Fibroblast of skin of left quadriceps (primary cell): ENCODE data around the gene LYPD6.

Experiments
- DNase-seq, 2 experiments: peaks; one replicate each; pipeline ENCODE4 v3.0.0-alpha.2; 2013; ENCODE audit warnings: low read depth in 2 of 2

The LYPD6 gene

DNA sequence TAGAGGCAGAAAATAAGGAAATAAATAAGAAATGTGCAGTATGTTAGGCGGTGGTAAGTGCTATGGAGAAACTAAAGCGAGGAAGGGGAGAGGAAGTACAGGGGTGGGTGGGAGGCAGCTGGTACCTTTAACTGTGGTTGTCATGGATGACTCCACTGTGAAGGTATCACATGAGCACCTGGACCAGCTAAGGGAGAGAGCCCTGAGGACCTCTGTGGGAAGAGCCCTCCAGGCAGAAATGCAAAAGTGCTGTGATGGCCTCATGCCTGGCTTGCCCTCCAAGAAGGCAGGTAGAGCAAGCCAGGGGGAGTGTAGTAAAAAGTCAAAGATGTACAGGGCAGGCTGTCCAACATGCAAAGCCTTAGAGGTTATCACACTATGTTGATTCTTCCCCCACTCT is 17.9 kb downstream of the LYPD6 start:
- no peak for DNase-seq

DNA sequence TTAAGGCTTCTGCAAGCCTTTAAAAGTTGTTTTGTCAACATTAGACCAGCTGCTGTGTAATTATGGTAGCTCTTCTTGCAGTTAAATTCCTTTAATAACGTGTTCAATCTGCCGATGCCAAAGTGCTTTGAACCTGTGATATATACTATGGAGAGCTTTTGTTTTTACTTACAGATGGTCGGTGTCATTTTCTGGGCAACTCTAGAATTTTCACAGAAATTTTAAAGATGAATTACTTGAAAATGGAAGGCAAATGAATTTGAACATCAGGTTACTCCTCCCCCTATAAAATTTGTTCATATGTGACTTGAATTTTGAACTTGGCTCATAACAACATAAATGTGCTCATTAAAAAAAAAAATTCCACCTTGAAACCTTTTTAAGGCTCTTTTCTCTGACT is 23.0 kb downstream of the LYPD6 start:
- no peak for DNase-seq

DNA sequence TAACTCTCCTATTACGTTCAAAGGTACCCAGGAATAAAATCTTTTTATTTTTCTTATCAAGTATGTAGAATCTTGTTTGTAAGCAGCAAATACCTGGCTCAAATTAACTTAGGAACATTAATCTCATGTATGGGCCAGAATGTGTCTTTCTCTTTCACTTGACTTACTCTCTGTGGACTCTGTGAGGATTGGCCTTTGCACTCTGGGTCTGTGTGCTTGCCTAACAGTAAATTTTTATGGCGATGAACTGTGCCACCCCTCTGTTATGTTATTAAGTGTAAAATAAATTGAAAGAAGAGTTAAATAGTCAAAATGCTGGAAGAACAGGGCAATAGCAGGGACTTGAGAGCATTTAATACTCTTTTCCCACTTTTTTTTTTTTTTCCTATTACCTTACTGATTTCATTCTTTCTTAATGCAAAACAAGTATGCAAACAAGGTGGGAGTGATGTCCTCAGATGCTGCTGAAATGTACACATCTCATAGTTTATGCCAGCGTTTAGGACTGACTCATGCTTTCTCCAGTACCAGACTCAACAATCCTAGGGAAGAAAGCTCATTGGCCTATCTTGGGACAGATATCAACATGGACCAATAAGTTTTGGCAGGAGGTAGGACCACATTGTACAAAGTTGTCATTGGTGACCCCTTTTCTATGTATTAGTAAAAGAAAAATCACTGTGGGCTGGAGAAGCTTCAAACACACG is 25.5 kb downstream of the LYPD6 start:
- no peak for DNase-seq

DNA sequence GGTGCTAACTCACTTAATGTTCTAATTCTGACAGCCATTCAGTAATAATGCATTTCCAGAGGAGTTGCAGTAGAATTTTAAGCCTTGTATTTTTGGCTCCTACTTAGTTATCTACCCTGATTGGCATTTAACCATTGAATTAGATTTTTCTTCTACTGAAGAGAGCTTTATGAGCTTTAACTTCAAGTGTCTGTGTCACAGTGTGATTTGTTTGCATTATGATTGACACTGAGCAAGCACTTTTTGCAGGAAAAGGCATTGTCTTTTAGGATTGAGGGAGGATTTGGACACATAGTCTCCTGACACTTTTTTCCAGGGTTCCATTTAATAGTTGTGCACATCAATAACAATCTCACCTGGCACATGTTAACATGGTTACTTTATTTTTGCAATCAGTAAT is 26.7 kb downstream of the LYPD6 start:
- DNase-seq: no peak

DNA sequence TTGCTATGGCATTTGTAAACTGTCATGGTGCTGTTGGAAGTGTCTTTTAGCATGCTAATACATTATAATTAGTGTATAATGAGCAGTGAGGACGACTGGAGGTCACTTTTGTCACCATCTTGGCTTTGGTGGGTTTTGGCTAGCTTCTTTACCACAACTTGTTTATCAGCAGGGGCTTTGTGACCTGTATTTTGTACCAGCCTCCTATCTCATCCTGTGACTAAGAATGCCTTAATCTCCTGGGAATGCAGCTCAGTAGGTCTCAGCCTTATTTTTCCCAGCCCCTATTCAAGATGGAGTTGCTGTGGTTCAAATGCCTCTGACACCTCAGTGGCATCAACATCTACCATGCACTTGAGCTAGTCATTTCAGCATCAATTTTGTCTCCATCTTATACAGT is 29.7 kb downstream of the LYPD6 start:
- DNase-seq: no peak

DNA sequence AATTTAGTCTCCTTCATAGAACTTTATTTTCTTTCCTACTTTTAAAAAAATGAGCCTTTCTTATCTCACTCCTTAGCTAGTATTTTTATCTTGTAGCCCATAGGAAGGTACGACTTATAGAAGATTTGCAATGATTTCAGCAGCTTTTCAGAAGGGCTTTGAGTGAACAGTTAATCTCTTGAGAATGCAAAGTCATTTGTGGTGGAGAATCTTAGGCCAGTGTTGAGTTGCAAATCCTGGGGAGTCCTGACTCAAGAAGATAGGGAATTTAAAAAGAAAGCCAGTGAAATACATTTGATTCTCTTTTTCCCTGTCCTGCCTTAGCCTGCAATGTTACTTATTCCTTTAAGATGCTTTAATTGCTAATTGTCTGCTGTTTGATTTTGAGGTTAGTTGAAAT is 33.6 kb downstream of the LYPD6 start:
- DNase-seq: peak; percentile 22 to 45

DNA sequence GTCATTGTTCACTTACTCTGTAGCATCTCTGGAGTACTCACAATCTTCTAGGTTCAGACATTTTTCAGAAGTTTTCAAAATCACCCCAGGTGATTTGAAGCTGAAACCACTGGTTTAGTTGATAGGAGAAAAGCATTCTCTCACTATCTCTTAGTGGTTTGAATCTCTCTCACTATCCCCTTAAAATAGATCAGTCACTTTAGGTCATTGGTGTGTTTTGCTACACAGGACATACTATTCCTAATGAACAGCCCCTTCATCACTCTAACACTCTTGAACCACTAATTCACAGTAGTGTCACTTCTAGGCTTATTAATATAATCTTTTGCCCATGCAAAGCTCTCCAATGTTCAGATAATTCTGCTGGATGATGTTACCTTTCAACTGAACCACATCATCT is 34.5 kb downstream of the LYPD6 start:
- no peak for DNase-seq

DNA sequence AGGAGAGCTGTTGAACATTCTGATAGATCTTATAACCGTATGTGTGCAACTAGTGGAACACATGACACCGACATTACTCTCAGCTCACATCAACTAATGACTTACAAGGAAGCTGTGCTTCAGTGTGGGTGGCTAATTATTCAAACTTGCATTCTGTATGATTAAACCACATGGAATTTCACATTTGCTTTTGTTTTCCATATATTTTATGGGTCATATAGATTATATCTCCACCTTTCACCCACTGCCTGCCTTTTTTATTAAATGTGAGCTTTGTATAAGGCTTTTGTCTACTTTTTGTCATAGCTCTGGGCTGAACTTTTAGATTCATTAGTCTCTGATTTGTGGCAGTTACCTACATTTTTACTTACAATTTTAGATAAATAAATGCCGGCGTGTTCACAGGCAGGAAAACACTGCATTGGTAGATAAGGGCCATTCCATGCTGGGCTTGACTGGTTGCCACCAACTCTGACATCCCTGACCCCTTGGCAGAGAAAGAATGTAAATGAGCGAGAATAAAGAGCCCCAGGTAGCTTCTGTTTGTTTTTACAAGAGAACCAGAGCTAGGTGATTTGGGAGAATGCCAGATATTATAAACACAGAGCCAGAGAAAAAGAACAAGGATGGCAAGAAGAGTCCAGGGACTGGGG is 35.7 kb downstream of the LYPD6 start:
- DNase-seq: peak; percentile 66 to 69

DNA sequence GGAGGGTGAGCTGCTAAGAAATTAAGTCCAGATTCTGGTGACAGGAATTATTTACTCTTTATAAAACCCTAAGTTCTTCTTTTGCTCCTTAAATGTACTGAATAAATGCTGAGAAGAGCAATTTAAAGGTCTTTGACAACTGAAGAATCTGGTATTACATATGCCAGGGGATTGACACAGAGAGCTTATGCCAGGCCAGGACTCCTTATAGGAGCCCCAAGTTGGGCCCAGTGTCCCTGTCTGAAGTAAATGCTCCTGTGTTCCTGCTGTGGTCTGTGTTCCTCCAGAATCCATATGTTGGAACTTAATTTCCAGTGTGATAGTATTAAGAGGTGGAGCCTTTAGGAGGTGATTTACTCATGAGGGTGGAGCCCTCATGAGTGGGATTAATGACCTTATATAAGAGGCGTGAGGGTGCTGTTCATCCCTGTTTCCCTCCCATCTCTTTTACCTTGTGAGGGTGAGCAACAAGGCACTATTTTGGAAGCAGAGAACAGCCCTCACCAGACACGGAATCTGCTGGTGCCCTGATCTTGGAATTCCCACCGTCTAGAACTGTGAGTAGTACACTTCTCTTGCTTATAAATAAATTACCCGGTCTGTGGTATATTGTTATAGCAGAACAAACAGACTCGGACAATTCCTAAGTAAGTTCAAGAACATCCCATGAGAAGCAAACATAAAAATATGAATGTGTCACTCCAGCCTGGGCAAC is 39.8 kb downstream of the LYPD6 start:
- no peak for DNase-seq

DNA sequence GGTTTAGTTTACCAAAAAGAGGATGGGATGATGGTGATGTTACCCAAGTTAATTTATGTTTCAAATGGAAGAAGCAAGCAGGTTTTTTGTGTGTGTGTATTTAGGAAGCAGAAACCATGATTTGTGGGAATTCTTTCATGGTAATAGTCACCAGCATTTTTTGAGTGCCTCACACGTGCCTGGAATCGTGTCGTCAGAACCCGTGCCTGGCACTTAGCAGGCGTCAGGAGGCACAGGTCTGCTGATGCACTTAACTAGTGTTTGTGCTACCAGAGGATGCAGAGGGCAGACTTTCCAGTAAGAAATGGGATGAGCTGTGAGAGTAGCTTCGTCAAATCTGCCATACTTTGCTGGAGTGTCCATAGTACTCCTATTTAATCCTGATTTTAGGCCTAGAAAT is 41.1 kb downstream of the LYPD6 start:
- no peak for DNase-seq

DNA sequence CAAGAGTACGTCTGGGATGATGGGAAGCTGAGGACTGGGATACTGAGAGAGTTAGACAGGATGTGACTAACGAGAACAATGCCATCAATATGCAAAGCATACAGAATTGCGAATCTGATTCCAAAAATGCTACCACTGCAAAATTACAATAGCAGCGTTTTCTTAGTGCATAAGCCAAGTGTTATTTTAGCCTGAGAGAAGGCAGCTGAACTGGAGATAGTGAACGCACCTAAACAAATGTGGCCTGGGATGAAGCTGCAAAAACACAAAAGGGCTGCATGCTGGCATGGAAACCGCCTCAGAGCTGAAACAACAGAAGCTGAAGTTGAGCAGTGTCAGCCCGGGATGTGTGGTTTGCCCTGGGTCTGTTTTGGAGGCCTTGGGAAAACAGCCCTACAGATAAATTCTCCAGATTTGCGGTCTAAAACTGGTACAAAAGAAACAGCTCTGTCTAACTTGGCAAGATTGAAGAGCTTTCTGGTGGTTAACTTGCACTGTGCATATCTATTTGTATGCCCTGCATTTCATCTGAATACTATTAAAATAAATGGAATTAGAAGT is 45.5 kb downstream of the LYPD6 start:
- DNase-seq: peak in 1 of 2 experiments; percentile 11

DNA sequence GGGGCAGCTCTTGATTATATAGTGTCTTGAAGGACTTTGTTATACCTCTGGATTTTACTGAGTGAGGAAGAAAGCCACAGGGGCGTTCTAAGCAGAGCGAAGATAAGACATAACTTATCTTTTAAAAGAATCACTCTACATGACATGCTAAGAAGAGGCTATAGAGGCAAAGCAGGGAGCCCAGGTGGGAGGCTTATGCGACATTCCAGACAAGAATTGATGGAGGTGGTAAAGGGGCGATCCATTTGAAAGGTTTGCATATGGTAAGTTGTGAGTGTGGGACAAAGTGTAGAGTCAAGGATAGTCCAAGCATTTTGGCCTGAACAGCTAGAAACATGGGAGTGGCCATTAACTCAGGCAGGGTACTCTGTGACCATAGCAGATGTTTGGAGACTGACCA is 49.8 kb downstream of the LYPD6 start:
- no peak for DNase-seq

DNA sequence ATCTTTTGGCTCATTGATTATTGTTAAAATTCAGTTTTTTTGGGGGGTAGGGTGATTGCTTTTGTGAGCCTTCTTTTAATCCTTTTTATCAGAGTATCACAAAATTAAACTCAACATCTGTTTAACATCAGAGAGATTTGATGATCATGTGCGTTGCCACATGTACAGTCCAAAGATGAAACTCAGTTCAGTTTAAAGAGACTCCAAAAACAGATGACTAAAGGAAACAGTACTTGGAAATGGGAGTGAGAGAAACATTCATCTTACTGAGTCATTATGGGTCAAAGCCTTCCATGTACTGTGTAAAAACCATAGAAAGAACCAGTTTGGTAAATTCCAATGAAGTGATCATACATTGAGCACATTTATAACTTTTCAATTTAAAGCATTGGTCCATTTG is 53.0 kb downstream of the LYPD6 start:
- peak; percentile 89 to 91 for DNase-seq

DNA sequence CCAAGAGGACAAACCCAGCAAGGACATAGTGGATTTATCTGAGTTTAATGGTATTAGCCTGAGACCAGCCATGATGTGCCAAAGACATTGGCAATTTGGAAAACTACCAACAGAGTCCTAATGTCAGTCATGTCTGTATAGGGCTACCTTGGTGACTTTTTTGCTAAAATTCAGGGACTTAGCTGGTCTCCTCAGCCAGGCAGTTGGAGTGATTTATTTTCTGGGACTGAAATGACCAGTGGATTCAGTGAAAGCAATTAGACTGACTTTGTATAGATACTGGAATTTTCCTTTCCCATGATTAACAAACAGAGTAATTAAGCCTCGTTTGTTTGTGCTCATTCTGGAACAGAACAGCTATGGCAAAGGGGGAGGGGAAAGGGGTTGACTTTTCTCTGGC is 55.0 kb downstream of the LYPD6 start:
- DNase-seq: no peak

DNA sequence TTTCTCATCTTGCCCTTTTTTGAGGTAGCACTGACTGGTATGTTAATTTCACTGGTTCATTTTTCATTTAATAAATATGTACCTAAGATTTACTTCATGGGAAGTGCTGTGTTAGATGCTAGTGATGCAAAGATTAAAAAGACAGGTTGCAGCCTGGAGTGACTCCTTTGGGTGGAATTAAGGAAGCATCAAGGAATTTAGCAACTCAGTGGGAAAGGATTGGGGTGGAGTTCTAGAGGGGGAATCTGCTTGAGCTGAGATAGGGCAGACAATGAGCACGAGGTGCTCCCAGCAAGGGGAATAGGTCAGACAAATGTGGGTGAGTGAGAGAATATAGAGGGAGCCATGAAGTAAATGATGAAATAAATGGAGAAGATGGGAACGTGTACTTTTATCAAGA is 57.0 kb downstream of the LYPD6 start:
- no peak for DNase-seq

DNA sequence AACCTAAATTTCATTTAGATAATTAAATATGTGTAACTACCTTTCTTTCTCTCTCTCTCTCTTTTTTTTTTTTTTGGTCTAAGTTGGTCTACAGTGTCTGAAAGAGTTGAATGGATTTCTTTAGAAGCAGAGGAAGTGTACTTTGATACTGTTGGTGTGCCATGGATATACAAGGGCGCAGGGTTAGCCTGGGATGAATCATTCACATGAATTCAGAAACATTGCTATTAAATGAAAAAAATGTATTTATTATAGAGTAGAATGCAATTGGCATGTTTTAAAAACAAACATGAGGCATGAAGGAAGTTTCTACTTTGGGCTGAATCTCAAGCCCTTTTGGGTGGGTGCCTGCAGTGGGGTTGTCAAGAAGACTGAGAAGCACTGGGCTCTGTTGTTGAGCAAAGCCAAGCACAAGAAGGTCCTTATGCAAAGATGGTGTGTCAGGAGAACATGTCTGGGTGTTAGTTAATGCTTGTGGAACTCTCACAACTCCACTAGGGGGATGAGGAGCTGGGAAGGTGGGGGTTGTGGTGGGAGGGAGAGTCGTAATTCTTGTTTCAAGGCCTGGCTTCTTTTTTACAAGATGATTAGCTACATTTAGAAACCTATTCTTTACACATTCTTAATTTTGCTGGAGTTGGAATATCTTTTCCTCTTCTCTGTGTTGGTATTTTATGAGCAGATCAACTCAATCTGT is 57.9 kb downstream of the LYPD6 start:
- no peak for DNase-seq

DNA sequence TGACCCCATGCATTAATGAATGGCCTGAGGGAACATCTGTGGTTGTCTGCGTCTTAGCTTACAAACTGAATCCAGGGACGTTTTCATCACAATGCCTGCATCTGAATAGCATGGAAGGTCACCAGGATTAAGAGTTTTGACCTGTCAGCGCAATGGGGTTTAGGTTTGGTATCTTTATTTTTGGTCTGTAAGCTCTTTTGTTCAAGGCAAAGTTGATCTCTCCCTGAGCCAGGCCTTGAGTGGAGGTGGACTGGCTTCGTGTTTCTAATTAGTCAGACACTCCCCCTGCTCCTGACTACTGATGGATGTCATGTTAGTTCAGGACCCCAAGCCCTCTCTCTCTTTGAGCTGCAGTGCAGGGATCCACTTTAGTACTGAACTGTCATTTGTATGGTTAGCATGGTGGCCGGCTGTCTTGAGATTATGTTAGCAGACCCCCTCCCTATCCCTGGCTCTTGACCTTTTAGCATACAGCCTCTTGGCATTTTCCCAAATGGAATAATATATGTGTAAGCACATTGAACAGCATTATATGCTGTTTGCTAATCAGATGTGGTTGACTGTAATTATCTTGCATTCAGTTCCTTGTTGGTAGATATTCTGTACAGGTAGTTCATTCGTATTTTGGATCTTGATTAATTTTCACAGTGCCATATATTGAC is 59.2 kb downstream of the LYPD6 start:
- DNase-seq: no peak

DNA sequence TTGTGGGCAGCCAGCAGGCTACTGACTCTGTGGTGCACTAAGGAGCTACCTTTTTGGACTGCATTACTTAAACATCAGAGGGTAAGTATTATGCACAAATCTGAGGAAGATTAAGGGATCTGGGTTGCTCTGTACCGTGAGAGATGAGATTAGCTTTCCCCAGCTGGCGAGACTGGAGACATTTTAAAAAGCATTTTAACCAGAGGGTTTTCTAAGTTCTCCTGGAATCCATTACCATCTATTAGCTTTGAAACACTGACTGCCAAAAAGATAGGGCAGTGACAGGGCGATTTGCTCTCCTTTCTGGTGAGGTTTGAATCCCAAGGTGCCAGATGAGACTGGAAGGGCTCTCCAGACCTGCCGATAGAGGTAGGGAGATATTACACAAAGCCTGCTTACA is 63.2 kb downstream of the LYPD6 start:
- DNase-seq: no peak

DNA sequence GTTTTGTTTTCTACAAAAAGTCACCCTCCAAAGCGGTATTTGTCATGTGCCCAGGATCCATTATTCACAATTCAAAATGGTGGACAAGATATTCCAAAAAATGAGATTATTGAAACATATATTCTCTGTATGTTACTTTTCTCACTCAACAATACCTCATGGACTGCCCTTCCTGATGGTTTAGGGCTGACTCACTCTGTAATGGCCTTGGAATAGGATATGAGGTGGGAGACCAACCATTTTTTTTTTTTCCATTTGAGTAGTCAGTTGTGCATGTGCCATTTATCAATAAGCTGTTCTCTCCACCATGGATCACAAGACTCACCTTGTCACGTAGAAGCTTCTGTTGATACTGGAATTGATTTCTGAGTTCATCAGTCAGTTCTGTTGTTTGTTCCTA is 64.5 kb downstream of the LYPD6 start:
- peak in 1 of 2 experiments; percentile 6 for DNase-seq

DNA sequence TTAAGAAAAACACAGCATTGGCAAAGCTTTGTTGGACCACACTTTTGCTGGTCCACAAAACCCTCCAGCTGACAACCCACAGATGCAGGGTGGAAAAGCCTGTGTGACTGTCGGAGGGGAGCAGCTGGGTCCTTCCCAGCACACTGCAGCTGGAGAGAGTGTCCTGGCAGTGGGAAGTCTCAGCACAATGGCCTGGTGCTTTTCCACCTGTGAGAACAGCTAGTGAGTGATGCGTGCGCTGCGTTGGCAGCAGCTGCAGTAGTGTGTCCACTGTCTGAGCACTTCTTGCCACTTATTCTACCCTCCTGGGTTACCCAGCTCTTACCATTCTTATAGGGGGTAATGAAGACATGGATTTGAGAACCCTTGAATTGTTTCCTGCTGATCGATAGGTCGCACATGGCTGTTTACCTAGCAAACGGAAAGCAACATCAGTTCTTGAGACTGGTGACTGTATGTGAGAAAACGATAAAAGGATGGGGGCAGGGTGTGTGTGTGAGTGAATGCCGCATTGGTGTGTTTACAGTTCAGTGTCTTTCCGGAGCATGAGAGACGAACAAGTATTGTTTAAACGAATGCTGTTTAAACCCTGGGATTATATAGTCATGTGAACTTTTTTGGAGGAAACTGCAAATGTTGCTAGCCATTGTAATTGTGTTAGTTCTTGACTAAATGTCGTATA is 69.7 kb downstream of the LYPD6 start:
- no peak for DNase-seq

DNA sequence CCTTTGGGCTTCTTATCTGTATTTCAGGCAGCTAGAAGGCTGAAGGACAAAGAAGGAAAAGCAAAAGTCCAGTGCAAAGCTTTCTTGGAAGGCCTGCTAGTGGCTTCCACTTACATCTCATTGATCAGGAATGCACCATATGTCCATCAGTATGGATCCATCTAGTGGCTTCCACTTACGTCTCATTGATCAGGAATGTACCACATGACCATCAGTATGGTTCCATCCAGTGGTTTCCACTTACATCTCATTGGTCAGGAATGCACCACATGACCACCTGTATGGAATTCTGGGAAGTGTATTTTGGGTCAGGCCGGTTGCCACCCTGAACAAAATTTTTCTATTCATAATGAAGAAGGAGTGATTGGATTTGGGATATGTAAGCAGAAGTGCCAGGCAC is 70.6 kb downstream of the LYPD6 start:
- peak; percentile 55 to 63 for DNase-seq
